Measurements from ENCODE around the gene ULBP1.
"Not testable (repeated sequence)": the region's sequence is repeated elsewhere in the genome, so short reads cannot be mapped to it uniquely, and the experiment has no call there.

ULBP1 gene

DNA sequence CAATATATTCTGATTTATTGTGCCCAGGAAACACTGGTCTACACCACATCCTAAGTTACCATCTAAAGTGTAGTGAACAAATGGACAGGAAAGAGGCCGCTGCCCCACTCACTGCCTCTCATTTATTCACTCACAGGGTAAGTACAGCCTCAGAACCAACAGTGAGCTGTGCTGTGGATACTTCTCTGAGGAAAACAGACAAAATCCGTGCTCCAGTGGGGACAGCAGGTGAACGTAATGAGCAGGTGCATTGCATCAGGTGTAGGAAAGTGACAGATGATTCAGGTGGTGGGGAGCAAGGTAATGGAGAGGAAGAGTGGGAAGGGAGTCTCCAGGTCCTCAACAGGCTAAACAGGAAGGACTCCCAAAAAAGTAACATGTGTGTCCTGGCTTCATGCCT, 30.3 kb upstream of the ULBP1 start:
- DNase-seq = no peak

DNA sequence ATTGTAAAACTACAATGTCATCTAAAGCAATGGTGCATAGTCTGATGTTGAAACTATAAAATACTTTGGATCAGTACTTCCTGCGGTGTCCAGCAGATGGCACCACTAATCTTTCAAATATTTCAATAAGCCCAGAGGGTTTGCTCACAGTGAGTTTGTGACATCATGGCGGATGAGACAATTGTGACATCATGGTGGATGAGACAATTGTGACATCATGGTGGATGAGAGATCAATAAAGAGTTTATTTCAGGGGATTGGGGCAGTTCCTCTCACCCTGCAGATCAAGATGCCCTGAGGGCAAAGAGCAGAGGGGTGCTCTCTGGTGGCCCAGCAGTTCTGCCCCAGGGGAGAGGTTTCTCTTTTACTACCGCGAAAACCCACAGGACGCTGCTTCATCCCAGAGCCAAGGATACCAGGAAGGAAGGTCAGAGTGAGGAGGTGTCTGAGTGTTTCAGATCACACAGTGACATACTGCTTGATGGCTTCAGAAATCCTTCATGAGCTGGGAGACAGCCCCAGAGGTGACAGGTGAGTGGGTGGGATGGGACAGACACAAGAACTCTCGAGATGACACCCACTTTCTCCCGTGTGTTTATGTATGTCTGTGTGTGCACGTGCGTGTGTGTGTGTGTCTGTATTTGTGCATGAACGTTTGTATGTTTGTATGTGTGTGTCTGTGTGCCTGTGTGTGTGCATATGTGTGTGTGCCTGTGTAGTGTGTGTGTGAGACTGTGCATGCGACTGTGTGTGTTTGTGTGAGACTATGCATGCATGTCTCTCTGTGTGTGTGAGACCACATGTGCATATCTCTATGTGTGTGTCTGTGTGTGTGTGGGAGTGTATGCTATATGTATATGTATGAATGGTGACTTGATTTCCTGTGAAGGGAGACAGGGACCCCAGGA, 29.2 kb upstream of the ULBP1 start:
- DNase-seq = peak; percentile 20

- DNase-seq = no peak
Measured at GRCh38 chr6:149935246-149935645, 28.5 kb upstream of the ULBP1 start.

DNA sequence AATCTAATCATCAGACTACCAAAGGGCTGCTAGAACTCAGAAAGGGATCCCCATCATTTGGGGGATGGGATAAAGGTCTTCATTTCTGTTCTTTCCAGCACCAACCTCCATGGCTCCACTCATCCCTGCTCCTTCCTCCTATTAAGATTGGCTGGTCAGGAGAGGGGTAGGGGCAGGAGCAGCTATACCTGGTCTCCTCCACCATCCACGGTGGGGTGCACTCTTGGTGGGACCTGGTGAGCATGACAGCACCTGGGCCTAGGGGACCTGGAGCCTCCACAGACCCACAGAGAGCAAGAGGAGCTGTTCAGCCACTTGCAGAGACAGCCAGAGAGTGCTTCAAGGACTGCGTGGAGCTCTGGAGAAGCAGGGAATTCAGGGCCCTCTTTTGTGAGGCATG, 28.1 kb upstream of the ULBP1 start:
- DNase-seq = no peak

GRCh38 chr6:149936743-149937142, 27.0 kb upstream of the ULBP1 start:
- DNase-seq = no peak

GRCh38 chr6:149938013-149938570, 25.7 kb upstream of the ULBP1 start:
- not testable (repeated sequence) for DNase-seq

DNA sequence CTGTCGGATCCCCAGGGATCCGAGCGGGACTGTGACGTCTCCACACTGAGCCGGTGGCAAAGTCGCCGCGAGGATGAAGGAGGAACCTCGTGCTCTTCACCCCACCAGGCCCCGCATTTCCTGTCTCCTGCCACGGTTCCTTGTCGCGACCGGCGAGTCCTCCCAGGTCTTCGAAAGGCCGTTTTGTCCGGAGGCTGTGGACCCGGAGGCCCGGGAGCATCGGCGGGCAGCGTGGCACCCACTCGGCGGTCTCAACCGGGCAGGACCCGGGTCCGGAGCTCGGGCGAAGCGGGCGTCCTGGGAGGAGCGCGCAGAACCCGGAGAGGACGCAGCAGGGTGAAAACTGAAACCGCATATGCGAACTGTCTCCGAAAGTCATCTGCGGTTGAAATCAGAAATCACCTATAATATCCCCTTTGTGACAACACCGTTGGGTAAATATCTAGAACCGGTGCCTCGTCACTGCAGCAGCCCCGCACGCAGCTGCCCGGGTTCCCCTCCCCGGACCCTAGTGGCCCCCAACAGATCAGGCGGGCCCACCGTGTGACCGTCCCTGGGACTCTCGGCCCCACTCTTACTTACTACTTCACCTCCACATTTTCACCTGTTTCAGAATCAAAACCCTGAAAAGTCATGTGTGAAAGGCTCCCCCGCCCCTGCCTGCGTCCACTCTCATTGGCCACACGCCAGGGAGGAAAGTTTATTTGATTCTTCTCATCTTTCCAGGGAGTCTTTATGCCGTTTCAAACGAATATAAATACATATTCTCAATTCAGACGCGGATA, 25.0 kb upstream of the ULBP1 start:
- no peak for DNase-seq

DNA sequence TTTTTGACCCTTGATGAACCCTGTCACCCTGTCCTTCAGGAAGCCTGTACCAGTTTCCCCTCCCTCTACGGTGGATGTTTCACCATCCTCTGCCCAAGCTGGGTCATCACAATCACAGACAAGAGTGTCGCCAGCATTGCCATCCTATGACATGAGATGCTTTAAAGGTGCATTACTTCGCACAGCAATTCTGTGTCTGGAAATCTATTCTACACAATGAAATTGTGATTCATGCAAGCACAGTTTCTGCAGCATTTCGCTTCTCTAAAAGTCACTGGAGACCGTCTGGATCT, 24.4 kb upstream of the ULBP1 start:
- no peak for DNase-seq

DNA sequence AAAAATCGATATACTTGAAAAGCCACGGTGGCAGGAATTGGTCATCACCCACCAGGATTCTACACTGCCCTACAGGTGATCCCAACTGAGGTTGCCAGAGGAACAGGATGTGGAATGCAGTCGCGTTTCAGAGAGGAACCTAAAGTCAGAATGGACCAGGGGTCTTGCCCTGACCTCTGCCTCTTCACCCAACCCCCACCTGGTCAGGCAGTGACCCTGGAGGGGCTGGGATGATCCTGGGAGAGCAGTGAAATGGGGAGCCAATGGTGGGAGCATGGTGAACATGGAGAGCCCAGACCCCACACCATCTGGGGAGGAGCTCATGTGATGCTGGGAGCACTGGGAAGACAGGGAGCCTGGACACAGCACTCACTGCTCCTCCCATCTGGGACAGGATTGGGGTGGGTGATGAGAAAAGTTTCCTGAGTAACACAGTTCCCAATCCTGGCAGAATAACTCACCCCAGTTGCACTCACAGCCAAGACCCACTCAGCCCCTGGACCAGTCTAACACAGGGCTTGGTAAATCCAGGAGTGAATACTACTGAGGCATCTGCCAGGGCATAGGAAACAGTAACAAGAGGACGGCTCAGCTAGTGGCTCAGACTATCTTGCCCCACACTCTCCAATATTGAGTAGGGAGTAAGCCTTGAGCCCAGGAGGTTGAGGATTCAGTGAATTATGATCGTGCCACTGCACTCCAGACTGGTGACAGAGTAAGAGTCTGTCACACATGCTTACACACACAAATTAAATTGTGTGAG, 23.7 kb upstream of the ULBP1 start:
- DNase-seq = no peak

- DNase-seq = no peak
Measured at GRCh38 chr6:149940672-149940982, 23.1 kb upstream of the ULBP1 start.

GRCh38 chr6:149941583-149942460, 21.9 kb upstream of the ULBP1 start, which contains the start of gene ULBP2:
ULBP2 (plus strand) TSS chr6:149942014; CDS start chr6:149942073, 59 bp downstream.
- DNase-seq = peak; percentile 67

DNA sequence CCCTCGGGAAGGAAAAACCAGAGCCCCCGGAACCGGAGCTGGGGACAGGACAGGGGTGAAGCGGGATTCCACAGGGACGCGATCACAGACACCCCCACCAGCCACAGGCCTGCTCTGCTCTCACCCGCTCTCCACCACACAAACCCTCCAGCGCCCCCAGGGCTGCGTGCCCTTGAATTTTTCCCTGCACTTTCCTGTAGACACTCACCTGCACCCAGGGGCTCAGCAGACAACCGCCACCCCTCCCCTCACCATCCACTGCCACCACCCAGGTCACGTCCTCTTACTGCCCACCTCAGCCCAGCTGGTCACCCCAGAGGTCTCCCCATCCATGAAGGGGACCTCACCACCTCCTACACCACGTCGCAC, 21.3 kb upstream of the ULBP1 start:
- DNase-seq = no peak

DNA sequence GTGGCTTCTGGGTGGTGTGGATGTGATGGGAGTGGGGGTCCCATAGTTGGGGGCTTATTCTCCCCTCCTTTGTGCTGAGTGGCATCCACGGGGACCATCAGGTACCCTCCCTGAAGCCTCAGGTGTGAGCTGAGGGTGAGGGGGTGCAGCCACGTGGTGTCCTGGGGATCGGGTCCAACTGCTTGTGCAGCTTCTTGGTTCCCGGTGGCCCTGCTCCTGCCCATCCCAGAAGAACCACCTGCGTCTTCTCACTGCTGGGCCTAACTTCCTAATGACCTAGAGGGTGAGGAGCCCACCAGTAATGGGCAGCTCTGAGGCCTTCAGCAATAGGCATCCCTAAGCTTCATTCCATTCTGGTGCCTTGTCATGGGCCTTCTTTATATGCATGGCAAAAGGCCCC, 20.4 kb upstream of the ULBP1 start:
- not testable (repeated sequence) for DNase-seq

GRCh38 chr6:149945276-149945675, 18.5 kb upstream of the ULBP1 start:
- not testable (repeated sequence) for DNase-seq

GRCh38 chr6:149946631-149947030, 17.1 kb upstream of the ULBP1 start:
- not testable (repeated sequence) for DNase-seq

GRCh38 chr6:149947533-149947932, 16.2 kb upstream of the ULBP1 start:
- DNase-seq = not testable (repeated sequence)

DNA sequence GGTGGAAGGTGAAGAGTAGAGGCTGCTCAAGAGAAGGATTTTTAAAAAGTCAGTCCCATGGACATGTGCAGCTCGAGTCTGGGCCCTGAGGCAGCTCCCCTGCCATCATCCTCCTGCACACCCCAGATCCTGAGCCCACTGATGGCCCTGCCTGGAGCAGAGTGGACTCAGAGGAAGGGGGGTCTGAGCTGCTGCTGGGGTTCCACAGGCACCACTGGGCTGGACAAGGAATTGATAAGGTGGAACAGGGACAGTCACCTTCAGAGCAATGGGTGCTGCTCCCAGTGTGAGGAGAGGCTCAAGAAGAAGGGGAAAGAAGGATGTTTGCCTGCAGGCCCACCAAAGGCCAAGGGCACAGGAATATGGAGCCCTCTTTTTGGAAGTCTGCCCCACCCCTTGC, 15.7 kb upstream of the ULBP1 start:
- DNase-seq = no peak

DNA sequence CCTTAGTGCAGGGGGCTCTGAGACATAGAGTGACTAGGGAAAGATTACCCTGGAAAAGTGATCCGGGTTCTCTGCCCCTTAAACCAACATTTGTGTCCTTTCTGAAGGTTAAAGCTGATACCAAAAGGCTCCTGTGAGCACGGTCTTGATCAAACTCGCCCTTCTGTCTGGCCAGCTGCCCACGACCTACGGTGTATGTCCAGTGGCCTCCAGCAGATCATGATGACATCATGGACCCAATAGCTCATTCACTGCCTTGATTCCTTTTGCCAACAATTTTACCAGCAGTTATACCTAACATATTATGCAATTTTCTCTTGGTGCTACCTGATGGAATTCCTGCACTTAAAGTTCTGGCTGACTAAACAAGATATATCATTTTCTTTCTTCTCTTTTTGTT, 15.1 kb upstream of the ULBP1 start:
- no peak for DNase-seq

- no peak for DNase-seq
Measured at GRCh38 chr6:149950423-149950822, 13.3 kb upstream of the ULBP1 start.

GRCh38 chr6:149951096-149951495, 12.6 kb upstream of the ULBP1 start:
- no peak for DNase-seq

DNA sequence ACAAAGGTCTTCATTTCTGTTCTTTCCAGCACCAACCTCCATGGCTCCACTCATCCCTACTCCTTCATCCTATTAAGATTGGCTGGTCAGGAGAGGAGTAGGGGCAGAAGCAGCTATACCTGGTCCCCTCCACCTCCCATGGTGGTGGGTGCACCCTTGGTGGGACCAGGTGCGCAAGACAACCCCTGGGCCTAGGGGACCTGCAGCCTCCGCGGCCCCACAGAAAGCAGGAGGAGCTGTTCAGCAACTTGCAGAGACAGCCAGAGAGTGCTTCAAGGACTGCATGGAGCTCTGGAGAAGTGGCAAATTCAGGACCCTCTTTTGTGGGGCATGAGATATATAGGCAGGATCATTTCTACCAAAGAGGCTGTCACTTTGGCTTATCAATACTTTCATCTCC, 12.1 kb upstream of the ULBP1 start:
- no peak for DNase-seq

- not testable (repeated sequence) for DNase-seq
Measured at GRCh38 chr6:149953390-149953789, 10.4 kb upstream of the ULBP1 start.

All from NCI-H524 treated with DMSO at 0.1 percent for 48 hours (cell line).